K562 (cell line): ENCODE data around the gene ZDHHC14. TPM values are rescaled to one million over a fixed set of nuclear protein-coding genes. Genes with fewer than 3 reads are reported as not detected.

Experiments used
- ATAC-seq: fragments of 200-7000 bp; cut with Tn5 transposase; 3 replicates; pipeline ENCODE4 v1.9.1; 2020; ENCODE audit warnings: moderate library complexity
- BruUV-seq: library from RNA; stranded (reverse); fragments of 400-500 nt; replicated peaks from 2 replicates; lab custom pipeline; 2021; lab: Mats Ljungman, UMichigan
- CTCF ChIA-PET: fragments of 300-600 bp; formaldehyde crosslinking; extraction: SDS; loops from one replicate; lab custom pipeline; 2021; ENCODE audit warnings: low intra/inter-chr PET ratio; lab: Yijun Ruan, JAX
- POLR2A ChIA-PET: fragments of 300-600, 350-650 bp; sonication (Branson Sonifier 250); formaldehyde crosslinking; extraction: SDS; loops from one replicate; lab custom pipeline; 2021; ENCODE audit warnings: antibody characterized with exemption, inconsistent platforms; lab: Yijun Ruan, JAX
- DNase-seq, 4 experiments: peaks; one replicate each; pipeline versions ENCODE4 v3.0.0 to v3.0.0-alpha.2; 2011 to 2018; ENCODE audit warnings: low spot score in 3 of 4, mixed read lengths in 3 of 4; ENCODE audit errors: extremely low read depth in 1 of 4
- FAIRE-seq: peaks from 2 replicates; lab custom pipeline; 2011; peaks lifted over from hg19 to GRCh38; lab: Jason Lieb, UNC
- H2AFZ ChIP-seq: 2 replicates; pipeline ENCODE4 v1.6.0; 2011; ENCODE audit warnings: low read depth, low read length, control low read depth, inconsistent platforms
- H3K27ac ChIP-seq: fragments of 200-600 bp; 3 replicates; pipeline ENCODE4 v1.8.0; 2011; ENCODE audit warnings: low read depth, mild to moderate bottlenecking, control low read depth, inconsistent platforms, low read length, moderate library complexity, mixed read lengths; ENCODE audit errors: extremely low read depth
- H3K27me3 ChIP-seq, 2 experiments: fragments of 300-600 bp in 1 of 2; 2 replicates in 1 of 2; 3 replicates in 1 of 2; pipeline versions ENCODE4 v1.6.0 to v1.8.0; 2011; ENCODE audit warnings: inconsistent platforms in 2 of 2, low read length in 2 of 2, mild to moderate bottlenecking in 1 of 2, mixed read lengths in 1 of 2, moderate library complexity in 1 of 2; ENCODE audit not compliant: control insufficient read depth in 2 of 2, insufficient read depth in 2 of 2
- H3K36me3 ChIP-seq: fragments of 300-600 bp; 3 replicates; pipeline ENCODE4 v1.8.0; 2011; ENCODE audit warnings: mild to moderate bottlenecking, low read length, inconsistent platforms; ENCODE audit not compliant: control insufficient read depth, insufficient read depth
- H3K4me1 ChIP-seq, 2 experiments: fragments of 200-600 bp in 1 of 2; replicated peaks in 1 of 2; 2 replicates in 1 of 2; 3 replicates in 1 of 2; pipeline versions ENCODE4 v1.5.1 to v1.8.0; 2011; ENCODE audit warnings: inconsistent platforms in 2 of 2, low read length in 2 of 2, mild to moderate bottlenecking in 1 of 2, mixed read lengths in 1 of 2, moderate library complexity in 1 of 2; ENCODE audit not compliant: control insufficient read depth in 2 of 2, insufficient read depth in 2 of 2
- H3K4me2 ChIP-seq: 2 replicates; pipeline ENCODE4 v1.6.1; 2011; ENCODE audit warnings: low read length, control low read depth, inconsistent platforms, mixed read lengths; ENCODE audit not compliant: insufficient read depth
- H3K4me3 ChIP-seq: fragments of 200-600 bp; sonication (generic), shearing (Covaris generic); 2 replicates; pipeline ENCODE4 v1.5.1; 2016; ENCODE audit warnings: control low read depth, inconsistent platforms
- H3K79me2 ChIP-seq: fragments of 200-600 bp; 3 replicates; pipeline ENCODE4 v1.8.0; 2011; ENCODE audit warnings: low read length, inconsistent platforms; ENCODE audit not compliant: control insufficient read depth, insufficient read depth
- H3K9ac ChIP-seq, 2 experiments: 2 replicates each; pipeline versions ENCODE4 v1.6.0 to v1.6.1; 2011; ENCODE audit warnings: low read depth in 2 of 2, low read length in 2 of 2, control low read depth in 1 of 2, inconsistent platforms in 1 of 2, mild to moderate bottlenecking in 1 of 2, mixed read lengths in 1 of 2; ENCODE audit not compliant: insufficient read depth in 1 of 2
- H3K9me1 ChIP-seq: one replicate; pipeline ENCODE4 v1.6.0; 2011; ENCODE audit warnings: inconsistent platforms, mild to moderate bottlenecking, low read length, moderate library complexity; ENCODE audit not compliant: control insufficient read depth, insufficient read depth
- H3K9me3 ChIP-seq: replicated peaks from 2 replicates; pipeline ENCODE4 v1.5.1; 2011; ENCODE audit warnings: low read depth, low read length, inconsistent platforms; ENCODE audit not compliant: control insufficient read depth, insufficient read depth
- H4K20me1 ChIP-seq: replicated peaks from 2 replicates; pipeline ENCODE4 v1.6.1; 2011; ENCODE audit warnings: low read length, inconsistent platforms, mixed read lengths; ENCODE audit not compliant: control insufficient read depth, insufficient read depth
- HMBOX1 ChIP-seq: sonication (generic); IDR thresholded peaks from 2 replicates; pipeline ENCODE4 v1.6.1; 2016
- IRF9 ChIP-seq: fragments of 450-650 bp; IDR thresholded peaks from 2 replicates; pipeline ENCODE4 v1.6.1; 2016; ENCODE audit warnings: missing biosample characterization, missing genetic modification characterization
- MEIS2 ChIP-seq: fragments of 450-650 bp; IDR thresholded peaks from 2 replicates; pipeline ENCODE4 v1.6.1; 2014; ENCODE audit warnings: mild to moderate bottlenecking; ENCODE audit not compliant: partially characterized antibody
- MLX ChIP-seq, 2 experiments: fragments of 450-650 bp in 1 of 2; sonication (generic) in 1 of 2; formaldehyde crosslinking; conservative IDR thresholded peaks; 2 replicates each; pipeline versions ENCODE4 v1.4.0 to v1.8.1; 2020 to 2022; ENCODE audit warnings: mild to moderate bottlenecking in 1 of 2, missing genetic modification reagents in 1 of 2
- PRDM10 ChIP-seq: fragments of 450-650 bp; IDR thresholded peaks from 2 replicates; pipeline ENCODE4 v1.6.1; 2018; ENCODE audit not compliant: partially characterized antibody
- SOX6 ChIP-seq: fragments of 450-650 bp; IDR thresholded peaks from 2 replicates; pipeline ENCODE4 v1.6.1; 2014; ENCODE audit warnings: mild to moderate bottlenecking
- TAL1 ChIP-seq: fragments of 450-650 bp; IDR thresholded peaks from 2 replicates; pipeline ENCODE4 v1.6.1; 2016; ENCODE audit warnings: mild to moderate bottlenecking
- THRB ChIP-seq: fragments of 450-650 bp; formaldehyde crosslinking; conservative IDR thresholded peaks from 2 replicates; pipeline ENCODE4 v1.4.0; 2022; ENCODE audit warnings: mild to moderate bottlenecking, missing genetic modification characterization
- ZNF589 ChIP-seq: fragments of 200-800 bp; sonication (Bioruptor generic); IDR thresholded peaks from 2 replicates; pipeline ENCODE4 v1.6.1; 2016; ENCODE audit warnings: low read depth, missing genetic modification characterization, missing compliant biosample characterization
- WGBS: fragments of 100-300 bp; shearing (Covaris generic); methylation state at CpG from one replicate; pipeline ENCODE4 v1.1.6; 2016; ENCODE audit warnings: low coverage, mixed read lengths; ENCODE audit not compliant: insufficient coverage; ENCODE audit errors: missing lambda C conversion rate; 5-methylcytosine and 5-hydroxymethylcytosine counted together
- in situ Hi-C: fragments of 300-500 bp; cut with MboI; formaldehyde crosslinking; loops from 4 replicates; pipeline ENCODE4 v1.15.0; 2018; ENCODE audit warnings: inconsistent platforms, mixed read lengths
- intact Hi-C: fragments of 100-400 bp; cut with micrococcal nuclease; formaldehyde crosslinking; loops from 2 replicates; pipeline ENCODE4 v1.14.2; 2022
- polyA plus RNA-seq, 8 experiments: library from polyadenylated mRNA; depleted of rRNA in 4 of 8; stranded (reverse) in 5 of 8; unstranded in 3 of 8; fragments of >200 nt; fragmentation: Nextera tagmentation in 2 of 8; fragmentation: Illumina TruSeq in 1 of 8; extraction: Ambion mirVana in 2 of 8; extraction: Trizol in 1 of 8; gene quantifications; 2 replicates each; pipeline versions ENCODE4 v1.2.1 to v1.2.3, GENCODE V29; 2011 to 2014; ENCODE audit warnings: inconsistent platforms in 1 of 8, missing spikeins in 1 of 8
- total RNA-seq, 7 experiments: library from RNA; depleted of rRNA in 6 of 7; stranded (reverse); fragments of >200 nt in 6 of 7; fragmentation: Illumina TruSeq in 2 of 7; extraction: Trizol in 2 of 7; gene quantifications; 2 replicates each; pipeline versions ENCODE4 v1.2.1 to v1.2.3, GENCODE V29; 2011 to 2021; ENCODE audit warnings: low replicate concordance in 1 of 7

The ZDHHC14 gene
- total and polyA plus RNA-seq, 9 of the 15 experiments (the other 6 are each of a cell fraction or from before 2014, with no cell fraction given) = 0.92 to 23.1 (median 13.8) TPM

- TF ChIP-seq IRF9 (tag) (0 out of 2 replicates have a peak, but pooled peaks have one; percentile 25), THRB (CRISPR knock-in tag) (0 out of 2 replicates have a peak, but pooled peaks have one; percentile 26), ZNF589 (CRISPR knock-in tag) (peak; percentile 53; the same call in 1 of the 2 replicates)
Measured at GRCh38 chr6:157463743-157464135, 82.7 kb downstream of the ZDHHC14 start (continued).

GRCh38 chr6:157464653-157465535 lies 83.9 kb downstream of the ZDHHC14 start:
- H3K79me2 ChIP-seq = peaks cover 48% of the 10 kb centered on the region
- no peaks in the 10 kb centered on the region for H3K9me1 ChIP-seq
- H4K20me1 ChIP-seq = no peaks in the 10 kb centered on the region
- in situ Hi-C loops = no loop called here
- no peaks in the 10 kb centered on the region for H3K36me3 ChIP-seq
- peak; percentile 54 for ATAC-seq
- H2AFZ ChIP-seq = peak overlapping the region; percentile 85
- H3K9me3 ChIP-seq = no peaks in the 10 kb centered on the region
- peak overlapping the region; percentile 66; the same call in 2 of the 3 replicates for H3K27ac ChIP-seq
- H3K4me3 ChIP-seq = peak overlapping the region; percentile 1; the same call in 1 of the 2 replicates
- H3K27me3 ChIP-seq = no peaks in the 10 kb centered on the region
- ChIA-PET POLR2A (interaction anchor here (0.6 to 2.0 kb wide), 5 partner anchors 8 to 141 kb away, joined by 3 to 7 read pairs (median 3); no protein-coding TSS in a partner anchor), CTCF (interaction anchor here (0.6 kb wide), 1 partner anchor 284 kb away, joined by 4 read pairs; no protein-coding TSS in a partner anchor)
- intact Hi-C loops = loop anchor here (5.0 kb wide), 3 partner anchors 132 to 202 kb away; no protein-coding TSS in a partner anchor
- peak overlapping the region; percentile 77 for H3K4me2 ChIP-seq
- peak in 3 of 4 experiments; percentile 43 to 64 (median 49) for DNase-seq
- no TSS peak for BruUV-seq
- WGBS = 12% methylated on average over 11 of the region's 11 CpGs
- H3K4me1 ChIP-seq = peaks cover 42 to 57% of the 10 kb centered on the region in 2 experiments
- H3K9ac ChIP-seq = peak overlapping the region; percentile 59 to 92
- FAIRE-seq = peak; percentile 42
- peak; percentile 57 for TF ChIP-seq MEIS2
- TF ChIP-seq PRDM10 = peak; percentile 76
- TF ChIP-seq TAL1 = no peak
- TF ChIP-seq SOX6 = 0 out of 2 replicates have a peak, but pooled peaks have one; percentile 23
- TF ChIP-seq HMBOX1 = peak; percentile 85
- no peak for TF ChIP-seq MLX (CRISPR knock-in tag; conservative IDR thresholded peaks at IDR 0.05)
